DND-41 (cell line): ENCODE data around the gene NECAP2.

Experiments used
- ATAC-seq: fragments of 200-7000 bp; cut with Tn5 transposase; 3 replicates; pipeline ENCODE4 v1.9.1; 2021; ENCODE audit warnings: low read depth; ENCODE audit not compliant: insufficient read depth
- DNase-seq: peaks from one replicate; pipeline ENCODE4 v3.0.0-alpha.2; 2020
- H2AFZ ChIP-seq: 2 replicates; pipeline ENCODE4 v1.6.0; 2012; ENCODE audit warnings: low read depth, low read length
- H3K27ac ChIP-seq: 2 replicates; pipeline ENCODE4 v1.5.1; 2012; ENCODE audit warnings: low read length, inconsistent platforms
- H3K27me3 ChIP-seq: fragments of 200-600 bp; sonication (generic); 2 replicates; pipeline ENCODE4 v1.6.0; 2012; ENCODE audit warnings: low read length, mild to moderate bottlenecking, inconsistent platforms; ENCODE audit not compliant: insufficient read depth, poor library complexity
- H3K36me3 ChIP-seq: 2 replicates; pipeline ENCODE4 v1.5.1; 2012; ENCODE audit warnings: low read length, inconsistent platforms; ENCODE audit not compliant: insufficient read depth
- H3K4me1 ChIP-seq: 2 replicates; pipeline ENCODE4 v1.5.1; 2012; ENCODE audit warnings: mild to moderate bottlenecking, low read length; ENCODE audit not compliant: insufficient read depth
- H3K4me2 ChIP-seq: 2 replicates; pipeline ENCODE4 v1.6.0; 2012; ENCODE audit warnings: mild to moderate bottlenecking, moderate library complexity, low read length, inconsistent platforms; ENCODE audit not compliant: insufficient read depth
- H3K4me3 ChIP-seq, 2 experiments: fragments of 200-600 bp in 1 of 2; shearing (Covaris generic) in 1 of 2; 2 replicates each; pipeline ENCODE4 v1.5.1; 2012 to 2016; ENCODE audit warnings: inconsistent platforms in 2 of 2, low read length in 2 of 2, mild to moderate bottlenecking in 2 of 2, low read depth in 1 of 2, moderate library complexity in 1 of 2
- H3K79me2 ChIP-seq: 2 replicates; pipeline ENCODE4 v1.6.0; 2012; ENCODE audit warnings: low read length, inconsistent platforms; ENCODE audit not compliant: insufficient read depth
- H3K9ac ChIP-seq: 2 replicates; pipeline ENCODE4 v1.6.0; 2012; ENCODE audit warnings: low read depth, mild to moderate bottlenecking, inconsistent platforms, low read length, moderate library complexity
- H3K9me3 ChIP-seq: 2 replicates; pipeline ENCODE4 v1.5.1; 2012; ENCODE audit warnings: low read length, moderate library complexity, mild to moderate bottlenecking, inconsistent platforms; ENCODE audit not compliant: insufficient read depth, severe bottlenecking
- H4K20me1 ChIP-seq: 2 replicates; pipeline ENCODE4 v1.6.0; 2012; ENCODE audit warnings: low read length; ENCODE audit not compliant: insufficient read depth
- EZH2 ChIP-seq: IDR thresholded peaks from 3 replicates; pipeline ENCODE4 v1.6.1; 2012; ENCODE audit warnings: borderline replicate concordance, low read depth, mild to moderate bottlenecking, moderate library complexity, low read length, inconsistent platforms; ENCODE audit not compliant: severe bottlenecking
- TF ChIP-seq, protein P1 (sequence below): IDR thresholded peaks from 2 replicates; pipeline ENCODE4 v1.5.1; 2012; ENCODE audit warnings: borderline replicate concordance, low read length, moderate library complexity, mild to moderate bottlenecking; ENCODE audit not compliant: poor library complexity, severe bottlenecking; ENCODE audit errors: extremely low read depth

The NECAP2 gene

DNA sequence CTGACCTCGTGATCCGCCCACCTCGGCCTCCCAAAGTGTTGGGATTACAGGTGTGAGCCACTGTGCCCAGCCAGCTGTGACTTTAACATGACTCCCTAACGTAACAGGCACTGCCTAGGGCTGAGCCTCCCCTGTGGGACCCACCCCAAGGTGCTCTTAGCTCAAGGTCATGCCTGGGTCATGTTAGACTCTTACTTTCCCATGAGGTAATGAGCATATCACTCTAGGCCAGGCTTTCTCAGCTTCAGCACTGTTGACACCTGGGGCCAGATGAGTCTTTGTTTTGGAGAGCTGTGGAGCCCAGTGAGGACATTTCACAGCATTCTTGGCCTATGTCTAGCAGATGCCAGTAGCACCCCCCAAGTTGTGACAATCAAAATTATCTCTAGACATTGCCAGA is 4.5 kb downstream of the NECAP2 start:
- no peak overlapping the region for H3K4me3 ChIP-seq
- no peak overlapping the region for H2AFZ ChIP-seq
- H3K27me3 ChIP-seq: no peaks in the 10 kb centered on the region
- H3K27ac ChIP-seq: no peak overlapping the region
- H3K4me2 ChIP-seq: no peak overlapping the region
- H3K9me3 ChIP-seq: no peaks in the 10 kb centered on the region
- ATAC-seq (no peak), DNase-seq (no peak)
- TF ChIP-seq, protein P1, sequence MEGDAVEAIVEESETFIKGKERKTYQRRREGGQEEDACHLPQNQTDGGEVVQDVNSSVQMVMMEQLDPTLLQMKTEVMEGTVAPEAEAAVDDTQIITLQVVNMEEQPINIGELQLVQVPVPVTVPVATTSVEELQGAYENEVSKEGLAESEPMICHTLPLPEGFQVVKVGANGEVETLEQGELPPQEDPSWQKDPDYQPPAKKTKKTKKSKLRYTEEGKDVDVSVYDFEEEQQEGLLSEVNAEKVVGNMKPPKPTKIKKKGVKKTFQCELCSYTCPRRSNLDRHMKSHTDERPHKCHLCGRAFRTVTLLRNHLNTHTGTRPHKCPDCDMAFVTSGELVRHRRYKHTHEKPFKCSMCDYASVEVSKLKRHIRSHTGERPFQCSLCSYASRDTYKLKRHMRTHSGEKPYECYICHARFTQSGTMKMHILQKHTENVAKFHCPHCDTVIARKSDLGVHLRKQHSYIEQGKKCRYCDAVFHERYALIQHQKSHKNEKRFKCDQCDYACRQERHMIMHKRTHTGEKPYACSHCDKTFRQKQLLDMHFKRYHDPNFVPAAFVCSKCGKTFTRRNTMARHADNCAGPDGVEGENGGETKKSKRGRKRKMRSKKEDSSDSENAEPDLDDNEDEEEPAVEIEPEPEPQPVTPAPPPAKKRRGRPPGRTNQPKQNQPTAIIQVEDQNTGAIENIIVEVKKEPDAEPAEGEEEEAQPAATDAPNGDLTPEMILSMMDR: no peak
- no peak for TF ChIP-seq EZH2
- H3K79me2 ChIP-seq: peaks cover 63% of the 10 kb centered on the region
- peaks cover 23% of the 10 kb centered on the region for H4K20me1 ChIP-seq
- H3K4me1 ChIP-seq: peaks cover 22% of the 10 kb centered on the region
- no peak overlapping the region for H3K9ac ChIP-seq
- peaks cover 73% of the 10 kb centered on the region for H3K36me3 ChIP-seq

DNA sequence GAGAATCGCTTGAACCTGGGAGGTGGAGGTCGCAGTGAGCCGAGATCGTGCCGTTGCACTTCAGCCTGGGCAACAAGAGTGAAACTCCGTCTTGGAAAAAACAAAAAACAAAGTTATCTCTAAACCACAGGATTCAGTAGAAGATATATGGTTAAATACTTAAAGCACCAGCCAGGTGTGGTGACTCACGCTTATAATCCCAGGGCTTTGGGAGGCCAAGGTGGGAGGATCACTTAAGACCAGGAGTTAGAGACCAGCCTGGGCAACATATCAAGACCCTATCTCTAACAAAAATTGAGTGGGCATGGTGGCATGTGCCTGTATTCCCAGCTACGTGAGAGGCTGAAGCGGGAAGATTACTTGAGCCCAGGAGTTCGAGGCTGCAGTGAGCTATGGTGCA is 5.6 kb downstream of the NECAP2 start:
- DNase-seq: no peak
- H3K9me3 ChIP-seq: no peaks in the 10 kb centered on the region
- H3K79me2 ChIP-seq: peaks cover 60% of the 10 kb centered on the region
- no peak overlapping the region for H2AFZ ChIP-seq
- no peak overlapping the region for H3K27ac ChIP-seq
- peaks cover 23% of the 10 kb centered on the region for H4K20me1 ChIP-seq
- H3K27me3 ChIP-seq: no peaks in the 10 kb centered on the region
- ATAC-seq: no peak
- no peak overlapping the region for H3K4me3 ChIP-seq
- H3K4me2 ChIP-seq: no peak overlapping the region
- TF ChIP-seq, protein P1: no peak
- TF ChIP-seq EZH2: no peak
- H3K36me3 ChIP-seq: peaks cover 80% of the 10 kb centered on the region
- H3K9ac ChIP-seq: no peak overlapping the region
- H3K4me1 ChIP-seq: peaks cover 19% of the 10 kb centered on the region

DNA sequence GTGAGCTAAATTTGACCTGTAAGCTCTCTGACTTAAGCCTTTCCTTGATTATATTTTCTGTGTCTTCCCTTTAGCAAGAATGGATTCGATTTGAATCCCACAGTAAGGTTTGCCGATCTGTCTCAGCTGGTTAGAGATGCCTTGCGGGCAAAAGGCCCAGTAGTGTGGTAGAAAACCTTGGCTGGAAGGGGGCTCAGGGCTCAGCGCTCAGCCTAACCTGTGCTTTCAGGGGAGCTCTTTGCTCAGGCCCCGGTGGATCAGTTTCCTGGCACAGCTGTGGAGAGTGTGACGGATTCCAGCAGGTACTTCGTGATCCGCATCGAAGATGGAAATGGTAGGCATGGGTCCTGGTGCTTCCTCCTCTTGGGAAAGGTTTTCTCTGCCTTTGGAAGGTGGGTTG is 7.1 kb downstream of the NECAP2 start:
- no peak overlapping the region for H3K4me3 ChIP-seq
- peaks cover 26% of the 10 kb centered on the region for H4K20me1 ChIP-seq
- no peak overlapping the region for H3K9ac ChIP-seq
- DNase-seq: no peak
- no peaks in the 10 kb centered on the region for H3K27me3 ChIP-seq
- H3K4me2 ChIP-seq: no peak overlapping the region
- no peak for ATAC-seq
- no peak overlapping the region for H2AFZ ChIP-seq
- peaks cover 3% of the 10 kb centered on the region; the same call in 1 of the 2 replicates for H3K4me1 ChIP-seq
- peaks cover 50% of the 10 kb centered on the region for H3K79me2 ChIP-seq
- no peak overlapping the region for H3K27ac ChIP-seq
- no peaks in the 10 kb centered on the region for H3K9me3 ChIP-seq
- H3K36me3 ChIP-seq: peaks cover 89% of the 10 kb centered on the region
- TF ChIP-seq EZH2: no peak
- TF ChIP-seq, protein P1: no peak

GRCh38 chr1:16449065-16449464 is 8.5 kb downstream of the NECAP2 start:
- no peak overlapping the region for H3K9ac ChIP-seq
- ATAC-seq (no peak), DNase-seq (no peak)
- no peaks in the 10 kb centered on the region for H3K9me3 ChIP-seq
- H3K4me3 ChIP-seq: no peak overlapping the region
- peaks cover 86% of the 10 kb centered on the region for H3K36me3 ChIP-seq
- TF ChIP-seq, protein P1: no peak
- no peak for TF ChIP-seq EZH2
- H3K79me2 ChIP-seq: peaks cover 39% of the 10 kb centered on the region
- H3K4me1 ChIP-seq: no peaks in the 10 kb centered on the region
- peaks cover 22% of the 10 kb centered on the region for H4K20me1 ChIP-seq
- H3K27ac ChIP-seq: no peak overlapping the region
- no peaks in the 10 kb centered on the region for H3K27me3 ChIP-seq
- H3K4me2 ChIP-seq: no peak overlapping the region
- H2AFZ ChIP-seq: no peak overlapping the region
